HG03097 (cell line): Measurements from ENCODE around the gene LRRC71.

Source experiments
- ATAC-seq: cut with Tn5 transposase; IDR thresholded peaks from one replicate; pipeline ENCODE4 v1.9.1; 2021; ENCODE audit not compliant: unreplicated experiment, low FRiP score

LRRC71 gene

GRCh38 chr1:156892190-156893047 is 28.0 kb upstream of the LRRC71 start:
- peak; percentile 62 for ATAC-seq

- no peak for ATAC-seq
Measured at GRCh38 chr1:156893048-156893953, 27.1 kb upstream of the LRRC71 start, which contains the start of gene PEAR1. TSS of gene PEAR1 (plus strand) at chr1:156893718. CDS start at chr1:156903927, 10,209 bp downstream.

DNA sequence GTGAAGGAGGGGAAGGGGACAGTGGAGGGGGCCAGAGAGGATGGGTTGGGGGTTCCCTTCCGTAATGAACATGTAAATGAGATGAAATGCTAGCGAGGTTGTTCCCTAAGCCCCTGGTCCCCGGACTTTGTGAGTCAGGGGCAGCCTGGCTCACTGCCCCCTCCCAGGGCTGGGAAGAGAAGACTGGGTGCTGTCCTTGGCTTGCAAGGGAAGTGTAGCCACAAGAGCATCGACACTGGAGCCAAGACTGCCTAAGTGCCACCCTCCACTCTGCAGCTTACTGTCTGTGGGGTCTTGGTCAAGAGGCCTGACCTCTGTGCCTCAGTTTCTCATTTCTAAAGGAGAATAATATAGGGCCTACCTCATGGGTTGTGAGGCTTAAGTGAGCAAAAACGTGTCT is 26.4 kb upstream of the LRRC71 start:
- no peak for ATAC-seq

DNA sequence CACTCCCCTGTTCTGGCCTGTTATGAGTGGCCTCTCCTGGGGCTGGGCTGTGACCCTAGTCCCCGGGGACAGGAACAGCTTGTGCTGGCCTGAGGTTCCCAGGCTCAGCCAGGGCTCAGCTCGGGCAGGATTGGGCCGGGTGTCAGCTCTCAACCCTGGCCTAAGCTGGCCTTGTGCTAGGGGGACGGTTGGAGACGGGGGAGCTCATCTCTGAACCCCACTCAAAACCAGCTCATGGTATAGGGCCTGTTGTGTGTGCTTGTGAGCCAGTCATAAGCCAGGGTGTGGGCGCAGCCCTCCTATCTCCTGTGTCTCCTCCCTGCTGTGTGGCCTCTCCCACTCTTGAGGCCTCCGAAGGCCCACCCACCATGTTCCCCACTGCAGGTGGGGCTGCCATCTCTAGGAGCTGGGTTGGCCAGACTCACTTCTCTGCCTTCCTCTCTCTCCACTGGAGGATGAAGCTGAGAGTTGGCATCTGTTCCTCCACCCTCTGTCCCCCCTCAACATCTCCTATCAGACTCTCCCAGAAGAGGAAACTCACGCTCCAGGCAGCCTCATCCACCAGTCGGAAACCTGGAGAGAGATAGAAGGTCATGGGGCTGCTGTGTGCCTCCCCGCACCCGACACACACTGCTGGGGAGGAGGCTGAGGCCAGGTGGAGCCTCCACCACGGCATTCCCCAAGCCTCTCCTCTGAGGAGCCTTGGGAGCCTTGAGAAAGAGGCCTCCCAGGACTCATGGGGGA is 25.5 kb upstream of the LRRC71 start:
- ATAC-seq: no peak

DNA sequence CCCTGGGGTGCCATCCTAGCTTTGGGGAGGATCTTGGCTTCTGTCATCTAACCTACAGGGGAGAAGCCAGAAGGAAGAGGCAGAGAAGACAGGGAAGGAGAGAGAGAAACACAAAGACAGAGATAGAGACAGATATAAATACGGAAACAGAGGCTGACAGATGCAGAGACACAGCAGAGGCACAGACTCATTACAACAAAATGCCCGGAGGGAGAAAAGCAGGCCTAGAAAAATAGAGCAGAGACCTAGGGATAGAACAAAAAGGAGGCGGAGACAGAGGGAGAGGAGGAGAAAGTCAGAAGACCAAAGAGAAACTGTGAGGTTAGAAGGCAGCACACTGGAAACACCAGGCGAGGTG is 25.0 kb upstream of the LRRC71 start:
- no peak for ATAC-seq

- no peak for ATAC-seq
Measured at GRCh38 chr1:156895927-156896326, 24.5 kb upstream of the LRRC71 start.

- no peak for ATAC-seq
Measured at GRCh38 chr1:156896490-156897033, 23.9 kb upstream of the LRRC71 start.

DNA sequence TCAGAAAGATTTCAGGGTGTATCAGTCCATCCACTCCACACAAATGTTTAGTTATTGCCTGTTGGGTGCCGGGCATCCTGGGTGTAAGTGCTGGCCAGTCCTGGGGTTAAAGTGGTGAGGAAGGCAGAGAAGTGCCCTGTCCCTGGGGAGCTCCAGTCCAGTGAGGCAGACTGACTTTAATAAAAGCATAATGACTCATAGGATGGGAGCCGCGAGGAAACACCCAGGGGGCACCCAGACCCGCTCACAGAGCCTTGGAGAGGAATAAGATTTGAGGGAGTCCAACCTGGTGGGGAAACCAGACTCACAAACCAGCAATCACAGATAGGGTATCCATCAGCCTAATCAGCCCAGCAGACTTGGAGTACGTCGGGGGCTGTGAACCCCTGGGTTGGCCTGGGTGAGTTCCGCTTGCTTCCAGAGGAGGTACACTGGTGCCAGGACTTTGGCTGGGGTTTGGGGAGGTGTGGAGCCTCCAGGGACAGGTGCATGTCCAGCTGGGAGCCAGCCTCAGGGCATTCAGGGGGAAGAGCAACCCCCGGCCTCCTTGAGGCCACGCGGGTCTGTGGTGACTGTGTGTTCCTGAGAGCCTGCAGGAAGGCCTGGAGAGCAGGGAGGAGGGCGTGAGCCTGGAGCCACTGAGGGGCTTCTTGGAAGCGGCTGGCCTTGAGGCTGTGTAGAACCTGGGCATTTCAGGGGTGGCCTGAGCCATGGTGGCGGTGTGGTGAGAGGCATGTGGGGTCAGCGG is 23.2 kb upstream of the LRRC71 start:
- no peak for ATAC-seq

GRCh38 chr1:156898161-156898566 is 22.3 kb upstream of the LRRC71 start:
- ATAC-seq: no peak

- ATAC-seq: no peak
Measured at GRCh38 chr1:156898971-156899664, 21.3 kb upstream of the LRRC71 start.

DNA sequence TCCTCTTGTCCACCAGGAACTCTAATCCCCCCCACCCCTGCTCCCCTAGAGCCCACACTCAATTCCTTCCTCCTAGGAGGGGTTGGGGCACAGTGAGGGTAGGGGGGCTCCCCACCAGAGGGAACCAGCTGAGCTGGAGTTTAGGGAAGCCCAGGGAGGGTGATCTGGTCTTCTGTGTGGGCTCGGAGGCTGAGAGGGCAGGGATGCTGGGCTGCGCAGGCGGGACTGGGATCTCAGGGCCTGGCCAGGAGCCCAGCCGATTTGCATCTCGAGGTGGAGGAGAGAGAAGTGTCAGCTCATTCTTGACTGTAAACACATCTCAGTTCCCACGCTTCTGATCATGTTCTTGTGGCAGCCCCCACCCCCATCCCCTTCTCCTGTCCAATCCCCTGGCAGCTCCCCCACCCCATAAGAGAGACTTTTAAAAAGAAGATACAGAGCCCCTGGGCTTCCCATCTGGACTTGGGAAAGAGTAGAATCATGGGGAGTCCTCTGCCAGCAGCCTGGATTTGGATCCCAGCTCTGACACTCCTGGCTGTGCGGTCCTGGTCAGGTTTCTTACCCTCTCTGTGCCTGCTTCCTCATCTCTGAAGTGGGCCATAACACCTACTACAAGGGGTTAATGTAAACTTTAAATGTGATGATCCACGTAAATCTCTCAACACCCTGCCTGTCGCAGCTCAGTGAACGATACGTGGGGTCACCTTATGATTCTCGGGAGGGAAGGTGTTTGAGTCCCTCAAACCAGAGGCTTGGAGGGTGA is 20.3 kb upstream of the LRRC71 start:
- no peak for ATAC-seq

- no peak for ATAC-seq
Measured at GRCh38 chr1:156900896-156901589, 19.4 kb upstream of the LRRC71 start.

- ATAC-seq: no peak
Measured at GRCh38 chr1:156901590-156901900, 18.9 kb upstream of the LRRC71 start.

DNA sequence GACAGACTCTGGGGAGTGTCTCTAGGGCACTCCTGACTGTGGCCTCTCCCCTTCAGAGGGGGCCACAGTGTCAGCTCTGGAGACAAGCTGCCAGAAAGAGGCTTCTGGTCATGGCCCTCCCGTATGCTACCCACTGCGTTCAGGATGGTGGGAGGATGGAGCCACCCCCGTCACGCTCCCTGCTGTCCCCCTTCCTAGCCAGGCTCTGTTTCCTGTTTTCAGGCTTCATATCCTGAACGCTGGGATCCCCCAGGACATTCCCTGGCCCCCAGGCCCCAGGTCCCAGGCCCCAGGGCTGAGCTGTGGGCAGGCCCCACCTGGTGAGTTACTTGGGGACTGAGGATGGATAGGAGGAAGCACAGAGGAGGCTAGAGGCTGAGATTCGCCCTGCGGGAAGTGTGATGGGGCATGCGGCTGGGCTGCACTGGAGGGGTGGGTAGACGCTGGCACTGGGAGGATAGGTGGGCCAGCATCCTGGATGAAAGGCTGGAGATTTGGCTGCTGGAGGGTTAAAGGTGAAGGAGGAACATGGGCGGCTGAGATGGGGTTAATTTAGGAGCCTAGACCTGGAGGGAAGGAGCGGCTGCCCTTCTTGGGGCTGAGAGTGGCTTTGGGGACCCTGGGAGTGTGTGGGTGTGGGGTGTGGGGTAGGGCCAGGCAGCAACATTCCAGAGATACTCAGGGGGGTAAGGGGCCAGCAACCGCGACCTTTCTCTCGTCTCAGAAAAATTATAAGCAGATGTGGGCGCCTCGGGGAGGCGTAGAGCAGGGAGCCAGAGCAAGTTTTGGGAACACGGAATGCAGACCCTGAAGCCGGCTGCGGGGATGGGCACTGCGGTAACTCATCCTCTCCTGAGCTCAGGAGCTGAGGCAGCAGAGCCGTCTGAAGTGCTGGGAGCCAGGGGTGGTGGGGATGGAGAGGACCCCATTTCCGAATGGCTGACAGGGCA is 18.2 kb upstream of the LRRC71 start:
- no peak for ATAC-seq

DNA sequence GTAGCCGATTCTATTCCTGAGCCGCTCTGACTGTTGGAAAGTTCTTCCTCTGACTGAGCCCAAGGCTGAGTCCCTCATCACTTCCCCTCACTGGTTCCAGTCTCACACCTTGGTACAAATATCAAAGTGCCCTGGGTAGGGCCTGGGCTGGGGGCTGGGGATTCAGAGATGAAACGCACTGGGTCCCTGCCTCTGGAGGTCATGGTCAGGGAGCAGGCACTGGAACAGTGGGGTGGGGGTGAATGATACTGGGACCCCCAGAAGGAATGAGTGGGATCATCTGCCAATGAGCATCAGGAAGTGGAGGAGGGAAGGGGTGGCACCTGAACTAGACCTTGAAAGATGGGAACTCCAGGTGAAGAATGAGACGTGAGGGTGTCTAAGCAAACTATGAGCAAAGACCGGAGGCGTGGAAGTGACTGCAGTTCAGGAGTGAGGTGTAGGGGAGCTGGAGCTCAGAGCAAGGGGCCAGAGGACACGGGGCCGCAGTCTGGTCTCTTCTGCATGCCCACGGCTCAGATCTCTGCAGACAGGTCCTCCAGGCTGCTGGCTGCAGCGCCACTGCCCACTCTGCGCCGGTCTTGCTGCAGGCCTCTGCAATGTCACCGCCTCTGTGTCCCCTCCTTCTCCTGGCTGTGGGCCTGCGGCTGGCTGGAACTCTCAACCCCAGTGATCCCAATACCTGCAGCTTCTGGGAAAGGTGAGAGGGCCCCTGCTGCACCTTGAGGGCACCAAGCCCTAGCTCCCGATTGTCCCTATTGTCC is 16.9 kb upstream of the LRRC71 start:
- no peak for ATAC-seq

DNA sequence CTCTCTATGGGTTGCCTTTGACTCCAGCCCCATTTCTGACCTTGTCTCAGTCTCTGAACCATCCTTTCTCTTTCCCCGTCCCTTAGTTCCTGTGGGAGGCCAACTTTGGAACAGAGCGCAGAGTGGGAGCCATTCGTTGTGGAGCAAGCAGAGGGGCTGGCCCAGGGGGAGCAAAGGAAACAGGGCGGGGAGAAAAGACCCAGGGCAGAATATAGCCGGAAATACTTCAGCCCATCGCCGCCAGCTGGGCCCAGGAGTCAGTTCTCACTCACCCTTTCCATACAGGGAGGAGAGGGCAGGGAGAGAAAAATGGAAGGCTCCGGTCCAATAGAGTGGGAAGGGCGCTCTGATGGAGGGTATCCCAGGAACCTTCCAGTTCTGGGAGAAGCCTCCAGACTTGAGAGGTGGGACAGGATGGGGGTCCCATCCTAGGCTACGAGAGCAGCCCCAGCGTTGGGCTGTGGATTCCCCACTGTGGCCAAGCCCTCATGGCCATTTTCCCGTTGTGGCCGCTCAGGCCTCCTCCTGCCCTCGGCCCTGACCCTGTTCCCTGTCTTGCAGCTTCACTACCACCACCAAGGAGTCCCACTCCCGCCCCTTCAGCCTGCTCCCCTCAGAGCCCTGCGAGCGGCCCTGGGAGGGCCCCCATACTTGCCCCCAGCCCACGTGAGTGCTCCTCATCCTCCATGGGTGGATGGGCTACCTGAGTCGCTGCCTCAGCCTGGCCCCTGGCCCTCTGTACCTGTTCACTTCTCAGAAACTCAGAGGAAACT is 16.1 kb upstream of the LRRC71 start:
- no peak for ATAC-seq
